Loucy (cell line): ENCODE results near the gene GSK3B.

ENCODE experiments used
- H2AFZ ChIP-seq: fragments of 200-600 bp; sonication (generic); 2 replicates; pipeline ENCODE4 v1.6.0; 2016; ENCODE audit warnings: antibody characterized with exemption, mild to moderate bottlenecking, low read length, moderate library complexity
- H3F3A ChIP-seq: fragments of 200-600 bp; 2 replicates; pipeline ENCODE4 v1.6.0; 2016; ENCODE audit warnings: antibody characterized with exemption, low read depth, mild to moderate bottlenecking
- H3K27me3 ChIP-seq: fragments of 200-600 bp; sonication (generic); 2 replicates; pipeline ENCODE4 v1.6.1; 2014; ENCODE audit warnings: low read length, mild to moderate bottlenecking; ENCODE audit not compliant: insufficient read depth, poor library complexity, severe bottlenecking
- H3K36me3 ChIP-seq: fragments of 200-600 bp; sonication (generic); 2 replicates; pipeline ENCODE4 v1.6.1; 2016; ENCODE audit warnings: low read length; ENCODE audit not compliant: insufficient read depth
- H3K4me1 ChIP-seq: fragments of 200-600 bp; sonication (generic); 2 replicates; pipeline ENCODE4 v1.5.1; 2014; ENCODE audit warnings: low read length, mild to moderate bottlenecking; ENCODE audit not compliant: insufficient read depth, poor library complexity, severe bottlenecking
- H3K4me2 ChIP-seq: fragments of 200-600 bp; sonication (generic); 2 replicates; pipeline ENCODE4 v1.6.0; 2014; ENCODE audit warnings: antibody characterized with exemption, low read length, low read depth, mild to moderate bottlenecking; ENCODE audit not compliant: poor library complexity, severe bottlenecking
- H3K4me3 ChIP-seq: fragments of 200-600 bp; sonication (generic); 2 replicates; pipeline ENCODE4 v1.5.1; 2014; ENCODE audit warnings: low read length, mild to moderate bottlenecking, mixed read lengths; ENCODE audit not compliant: poor library complexity, severe bottlenecking
- H3K79me2 ChIP-seq: fragments of 200-600 bp; sonication (generic); 2 replicates; pipeline ENCODE4 v1.6.1; 2014; ENCODE audit warnings: low read length; ENCODE audit not compliant: insufficient read depth
- H3K9ac ChIP-seq: fragments of 200-600 bp; sonication (generic); 2 replicates; pipeline ENCODE4 v1.6.0; 2014; ENCODE audit warnings: mild to moderate bottlenecking, low read depth, low read length, moderate library complexity; ENCODE audit not compliant: poor library complexity, severe bottlenecking
- H3K9me2 ChIP-seq: fragments of 200-600 bp; sonication (generic); replicated peaks from 2 replicates; pipeline ENCODE4 v1.6.1; 2016; ENCODE audit warnings: low read depth, low read length, mixed read lengths
- H3K9me3 ChIP-seq: fragments of 200-600 bp; sonication (generic); 2 replicates; pipeline ENCODE4 v1.6.1; 2014; ENCODE audit warnings: mild to moderate bottlenecking, antibody characterized with exemption, low read length, low read depth; ENCODE audit not compliant: insufficient read depth
- H4K20me1 ChIP-seq: fragments of 200-600 bp; sonication (generic); 2 replicates; pipeline ENCODE4 v1.6.0; 2014; ENCODE audit warnings: antibody characterized with exemption, low read length, mild to moderate bottlenecking; ENCODE audit not compliant: insufficient read depth, poor library complexity, severe bottlenecking
- CTCF ChIP-seq: fragments of 200-600 bp; sonication (generic); conservative IDR thresholded peaks from 2 replicates; pipeline ENCODE4 v1.5.1; 2014; ENCODE audit warnings: mild to moderate bottlenecking, antibody characterized with exemption, low read length
- EZH2phosphoT487 ChIP-seq: fragments of 200-600 bp; IDR thresholded peaks from 2 replicates; pipeline ENCODE4 v1.6.1; 2018; ENCODE audit warnings: antibody characterized with exemption, mild to moderate bottlenecking, moderate library complexity, borderline replicate concordance

Gene GSK3B

GRCh38 chr3:120029749-120030148, 64.5 kb downstream of the GSK3B start:
- Histone ChIP-seq H3F3A (no peaks in the 10 kb centered on the region; the same call in 1 of the 2 replicates), H4K20me1 (peaks cover 85% of the 10 kb centered on the region), H3K9me3 (no peaks in the 10 kb centered on the region), H3K4me2 (no peak overlapping the region), H2AFZ (no peak overlapping the region), H3K4me3 (no peak overlapping the region), H3K36me3 (peaks cover 2% of the 10 kb centered on the region; the same call in 1 of the 2 replicates), H3K9me2 (no peaks in the 10 kb centered on the region), H3K4me1 (no peaks in the 10 kb centered on the region), H3K9ac (no peak overlapping the region), H3K27me3 (no peaks in the 10 kb centered on the region), H3K79me2 (peaks cover 100% of the 10 kb centered on the region)
- TF ChIP-seq EZH2phosphoT487 (no peak), CTCF (no peak)

GRCh38 chr3:120028271-120029047, 65.8 kb downstream of the GSK3B start:
- Histone ChIP-seq H3K4me3 (no peak overlapping the region), H3K79me2 (peaks cover 100% of the 10 kb centered on the region), H3F3A (no peaks in the 10 kb centered on the region; the same call in 1 of the 2 replicates), H3K36me3 (no peaks in the 10 kb centered on the region; the same call in 1 of the 2 replicates), H3K9ac (no peak overlapping the region), H3K9me3 (no peaks in the 10 kb centered on the region), H3K4me2 (no peak overlapping the region), H3K9me2 (no peaks in the 10 kb centered on the region), H4K20me1 (peaks cover 87% of the 10 kb centered on the region), H3K4me1 (no peaks in the 10 kb centered on the region), H3K27me3 (no peaks in the 10 kb centered on the region), H2AFZ (no peak overlapping the region)
- no peak for TF ChIP-seq CTCF
- TF ChIP-seq EZH2phosphoT487 = no peak

GRCh38 chr3:120027226-120027625, 67.0 kb downstream of the GSK3B start:
- peaks cover 90% of the 10 kb centered on the region for H4K20me1 ChIP-seq
- no peak overlapping the region for H2AFZ ChIP-seq
- no peak overlapping the region for H3K4me3 ChIP-seq
- H3K36me3 ChIP-seq = no peaks in the 10 kb centered on the region; the same call in 1 of the 2 replicates
- no peaks in the 10 kb centered on the region for H3K9me3 ChIP-seq
- H3F3A ChIP-seq = no peaks in the 10 kb centered on the region; the same call in 1 of the 2 replicates
- no peaks in the 10 kb centered on the region for H3K9me2 ChIP-seq
- H3K9ac ChIP-seq = no peak overlapping the region
- no peaks in the 10 kb centered on the region for H3K4me1 ChIP-seq
- H3K79me2 ChIP-seq = peaks cover 100% of the 10 kb centered on the region
- H3K4me2 ChIP-seq = no peak overlapping the region
- TF ChIP-seq CTCF (no peak), EZH2phosphoT487 (no peak)
- no peaks in the 10 kb centered on the region for H3K27me3 ChIP-seq
